ENCODE data around the gene PNKD.
"Not testable (repeated sequence)": the region's sequence is repeated elsewhere in the genome, so short reads cannot be mapped to it uniquely, and the experiment has no call there.

Gene PNKD

DNA sequence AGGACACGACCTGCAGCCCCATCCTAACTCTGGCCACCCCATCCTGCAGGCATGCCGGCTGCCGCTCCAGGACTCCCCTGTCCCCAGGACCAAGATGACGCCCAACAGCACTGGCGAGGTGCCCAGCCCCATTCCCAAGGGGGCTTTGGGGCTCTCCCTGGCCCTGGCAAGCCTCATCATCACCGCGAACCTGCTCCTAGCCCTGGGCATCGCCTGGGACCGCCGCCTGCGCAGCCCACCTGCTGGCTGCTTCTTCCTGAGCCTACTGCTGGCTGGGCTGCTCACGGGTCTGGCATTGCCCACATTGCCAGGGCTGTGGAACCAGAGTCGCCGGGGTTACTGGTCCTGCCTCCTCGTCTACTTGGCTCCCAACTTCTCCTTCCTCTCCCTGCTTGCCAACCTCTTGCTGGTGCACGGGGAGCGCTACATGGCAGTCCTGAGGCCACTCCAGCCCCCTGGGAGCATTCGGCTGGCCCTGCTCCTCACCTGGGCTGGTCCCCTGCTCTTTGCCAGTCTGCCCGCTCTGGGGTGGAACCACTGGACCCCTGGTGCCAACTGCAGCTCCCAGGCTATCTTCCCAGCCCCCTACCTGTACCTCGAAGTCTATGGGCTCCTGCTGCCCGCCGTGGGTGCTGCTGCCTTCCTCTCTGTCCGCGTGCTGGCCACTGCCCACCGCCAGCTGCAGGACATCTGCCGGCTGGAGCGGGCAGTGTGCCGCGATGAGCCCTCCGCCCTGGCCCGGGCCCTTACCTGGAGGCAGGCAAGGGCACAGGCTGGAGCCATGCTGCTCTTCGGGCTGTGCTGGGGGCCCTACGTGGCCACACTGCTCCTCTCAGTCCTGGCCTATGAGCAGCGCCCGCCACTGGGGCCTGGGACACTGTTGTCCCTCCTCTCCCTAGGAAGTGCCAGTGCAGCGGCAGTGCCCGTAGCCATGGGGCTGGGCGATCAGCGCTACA, 7.4 kb upstream of the PNKD start:
- Mint-ChIP-seq H3K27me3 (no peaks in the 10 kb centered on the region), H3K9me3 (no peaks in the 10 kb centered on the region), H3K36me3 (ENCODE audit: low read depth) (peaks cover 20% of the 10 kb centered on the region), H3K4me1 (ENCODE audit: low read depth) (peaks cover 37% of the 10 kb centered on the region), H3K4me3 (no peak overlapping the region), H3K27ac (no peak overlapping the region)

DNA sequence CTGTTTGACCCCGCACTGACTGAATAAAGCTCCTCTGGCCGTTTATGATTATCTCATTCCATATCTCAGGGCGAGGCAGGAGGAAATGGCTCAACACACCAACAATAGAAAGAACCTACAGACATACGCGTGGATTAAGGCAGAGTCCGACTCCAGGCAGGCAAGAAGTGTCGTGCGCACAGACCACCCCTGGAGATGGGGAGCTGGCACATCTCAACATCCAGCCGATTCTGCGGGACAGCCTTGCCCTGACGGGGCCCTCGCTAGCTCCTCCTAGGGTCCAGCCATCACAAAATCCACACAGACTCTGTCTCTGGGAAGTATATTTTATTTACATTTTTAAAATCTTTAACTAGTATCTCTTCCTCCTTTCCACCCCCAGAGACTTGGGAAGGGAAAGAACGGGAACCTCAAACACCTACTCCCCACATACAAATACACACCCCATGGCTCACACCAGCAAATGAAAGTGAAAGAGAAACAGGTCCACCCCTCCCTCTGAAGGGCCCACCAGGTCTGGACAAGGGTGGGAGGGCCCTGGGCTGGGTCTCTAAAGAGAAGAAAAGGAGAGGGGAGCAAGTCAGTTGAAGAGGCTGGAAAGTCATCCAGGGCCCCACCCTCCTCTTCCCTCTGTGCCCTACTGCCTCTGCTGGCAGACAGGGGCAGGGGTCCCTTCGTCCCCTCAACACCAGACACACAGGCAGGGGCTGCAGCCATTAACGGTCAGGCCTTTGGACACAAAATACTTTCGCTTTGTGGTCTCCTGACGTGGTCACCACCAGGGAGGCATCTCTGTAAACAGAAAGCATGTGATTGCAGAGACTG, 6.3 kb upstream of the PNKD start:
- Mint-ChIP-seq H3K4me1 (ENCODE audit: low read depth) (peaks cover 35% of the 10 kb centered on the region), H3K36me3 (ENCODE audit: low read depth) (peaks cover 22% of the 10 kb centered on the region), H3K27ac (peak overlapping the region; percentile 70), H3K27me3 (no peaks in the 10 kb centered on the region), H3K4me3 (no peak overlapping the region), H3K9me3 (no peaks in the 10 kb centered on the region)

DNA sequence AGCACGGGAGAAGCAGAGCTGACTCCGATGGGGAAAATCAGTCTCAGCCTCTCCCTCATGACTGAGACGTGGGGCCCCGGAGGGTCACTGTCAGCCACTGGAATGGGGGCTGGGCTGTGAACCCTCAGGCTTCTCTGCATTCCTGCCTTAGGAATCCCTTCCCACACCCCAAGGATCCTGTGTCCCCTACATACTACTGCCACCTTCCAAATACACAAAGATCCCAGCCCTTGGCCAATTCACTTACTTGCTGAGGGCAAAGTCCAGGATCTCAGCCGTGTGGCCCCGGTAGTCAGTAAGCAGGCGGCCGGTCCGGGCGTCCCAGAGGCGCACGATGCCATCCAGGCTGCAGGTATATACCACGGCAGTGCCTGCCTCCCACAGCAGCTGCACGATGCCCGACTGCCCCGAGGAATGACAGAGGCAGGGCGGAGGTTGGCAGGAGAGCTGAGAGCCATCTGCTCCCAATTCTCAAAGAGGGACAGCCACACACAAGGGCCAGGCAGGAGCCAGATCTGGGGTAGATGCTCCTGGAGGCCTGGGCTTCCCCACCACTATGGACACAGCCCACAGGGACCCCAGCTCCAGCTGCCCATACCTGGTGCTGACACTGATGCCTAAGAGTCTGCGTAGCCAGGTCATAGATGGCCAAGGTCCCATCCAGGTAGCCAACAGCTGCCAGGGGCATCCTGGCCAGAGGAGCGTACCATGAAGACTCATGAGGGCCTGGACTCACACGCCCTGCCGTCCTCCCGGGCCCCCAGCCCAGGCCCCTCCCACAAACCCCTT, 5.4 kb upstream of the PNKD start:
- Mint-ChIP-seq H3K9me3 (no peaks in the 10 kb centered on the region), H3K36me3 (ENCODE audit: low read depth) (peaks cover 30% of the 10 kb centered on the region), H3K27me3 (no peaks in the 10 kb centered on the region), H3K4me1 (ENCODE audit: low read depth) (peaks cover 31% of the 10 kb centered on the region), H3K27ac (no peak overlapping the region), H3K4me3 (no peak overlapping the region)

DNA sequence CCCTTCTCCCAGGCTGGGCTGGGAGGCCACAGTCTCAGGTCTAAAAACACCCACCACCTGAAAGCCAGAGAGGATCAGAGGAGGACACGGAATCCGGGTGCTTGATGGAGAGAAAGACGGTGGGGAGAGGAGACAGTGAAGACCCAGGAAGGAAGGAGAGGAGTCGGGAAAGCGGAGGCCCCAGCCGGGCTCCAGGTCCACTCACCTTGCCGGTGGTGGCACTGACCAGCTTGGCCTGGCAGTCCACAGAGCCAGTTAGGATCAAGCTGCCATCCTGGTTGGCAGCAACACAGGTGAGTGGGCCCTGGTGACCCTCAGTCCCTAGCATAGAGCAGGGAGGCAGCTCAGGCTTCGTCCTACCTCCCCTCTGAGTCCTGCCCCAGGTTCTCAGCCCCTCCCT, 4.7 kb upstream of the PNKD start:
- H3K27ac Mint-ChIP-seq: no peak overlapping the region
- no peaks in the 10 kb centered on the region for H3K27me3 Mint-ChIP-seq
- H3K4me1 Mint-ChIP-seq (ENCODE audit: low read depth): peaks cover 31% of the 10 kb centered on the region
- H3K9me3 Mint-ChIP-seq: no peaks in the 10 kb centered on the region
- H3K36me3 Mint-ChIP-seq (ENCODE audit: low read depth): peaks cover 31% of the 10 kb centered on the region
- no peak overlapping the region for H3K4me3 Mint-ChIP-seq

DNA sequence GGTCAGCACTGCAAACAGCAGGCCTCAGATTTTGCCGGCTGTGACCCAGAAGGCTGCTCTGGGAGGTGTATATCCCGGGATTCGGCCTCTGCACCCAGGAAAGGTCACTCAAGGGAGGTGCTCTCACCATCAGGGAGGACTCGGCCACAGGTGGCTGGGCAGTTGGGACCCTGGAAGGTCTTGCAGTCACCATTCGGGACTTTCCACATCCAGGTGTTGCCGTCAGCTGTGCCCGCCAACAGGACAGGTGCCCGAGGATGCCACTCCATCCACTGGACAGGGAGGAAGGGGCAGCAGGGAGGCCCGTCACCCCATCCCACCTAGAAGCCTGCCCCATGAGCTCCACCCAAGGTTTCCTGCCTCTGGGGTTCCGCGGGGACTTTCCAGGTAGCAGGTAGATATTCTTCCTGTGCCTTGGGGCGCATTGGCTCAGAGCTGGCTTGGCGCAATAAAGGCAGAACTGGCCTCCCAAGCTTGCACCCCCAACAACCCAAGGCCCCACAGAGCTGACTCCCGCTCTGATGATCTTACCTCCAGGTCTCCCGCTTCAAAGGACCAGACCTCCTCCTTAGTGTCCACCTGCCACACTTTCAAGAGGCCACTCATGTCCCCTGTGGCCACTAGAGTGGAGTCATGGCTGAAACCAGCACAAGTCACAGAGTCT, 3.9 kb upstream of the PNKD start:
- H3K36me3 Mint-ChIP-seq (ENCODE audit: low read depth): peaks cover 31% of the 10 kb centered on the region
- no peak overlapping the region for H3K4me3 Mint-ChIP-seq
- no peaks in the 10 kb centered on the region for H3K9me3 Mint-ChIP-seq
- no peak overlapping the region for H3K27ac Mint-ChIP-seq
- peaks cover 36% of the 10 kb centered on the region for H3K4me1 Mint-ChIP-seq (ENCODE audit: low read depth)
- H3K27me3 Mint-ChIP-seq: no peaks in the 10 kb centered on the region

DNA sequence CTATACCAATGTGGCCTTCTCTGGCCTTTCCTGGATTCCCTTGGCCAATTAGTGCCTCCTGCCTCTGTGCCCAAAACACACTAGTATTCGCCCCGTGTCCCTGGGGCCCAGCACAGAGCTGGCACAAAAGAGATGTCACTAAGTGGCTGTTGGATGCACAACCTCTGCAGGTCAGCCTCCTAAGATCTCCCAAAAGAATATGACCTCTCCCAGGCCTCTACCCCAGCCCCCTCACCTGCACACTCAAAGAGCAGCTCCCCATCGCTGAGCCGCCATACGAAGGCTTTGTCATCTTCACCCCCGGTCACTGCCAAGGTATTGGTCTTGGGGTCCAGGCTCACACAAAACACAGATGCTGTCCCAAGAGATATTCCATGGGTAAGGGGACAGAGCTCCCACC, 3.1 kb upstream of the PNKD start:
- no peak overlapping the region for H3K4me3 Mint-ChIP-seq
- peaks cover 31% of the 10 kb centered on the region for H3K36me3 Mint-ChIP-seq (ENCODE audit: low read depth)
- peaks cover 43% of the 10 kb centered on the region for H3K4me1 Mint-ChIP-seq (ENCODE audit: low read depth)
- no peaks in the 10 kb centered on the region for H3K9me3 Mint-ChIP-seq
- no peaks in the 10 kb centered on the region for H3K27me3 Mint-ChIP-seq
- no peak overlapping the region for H3K27ac Mint-ChIP-seq

DNA sequence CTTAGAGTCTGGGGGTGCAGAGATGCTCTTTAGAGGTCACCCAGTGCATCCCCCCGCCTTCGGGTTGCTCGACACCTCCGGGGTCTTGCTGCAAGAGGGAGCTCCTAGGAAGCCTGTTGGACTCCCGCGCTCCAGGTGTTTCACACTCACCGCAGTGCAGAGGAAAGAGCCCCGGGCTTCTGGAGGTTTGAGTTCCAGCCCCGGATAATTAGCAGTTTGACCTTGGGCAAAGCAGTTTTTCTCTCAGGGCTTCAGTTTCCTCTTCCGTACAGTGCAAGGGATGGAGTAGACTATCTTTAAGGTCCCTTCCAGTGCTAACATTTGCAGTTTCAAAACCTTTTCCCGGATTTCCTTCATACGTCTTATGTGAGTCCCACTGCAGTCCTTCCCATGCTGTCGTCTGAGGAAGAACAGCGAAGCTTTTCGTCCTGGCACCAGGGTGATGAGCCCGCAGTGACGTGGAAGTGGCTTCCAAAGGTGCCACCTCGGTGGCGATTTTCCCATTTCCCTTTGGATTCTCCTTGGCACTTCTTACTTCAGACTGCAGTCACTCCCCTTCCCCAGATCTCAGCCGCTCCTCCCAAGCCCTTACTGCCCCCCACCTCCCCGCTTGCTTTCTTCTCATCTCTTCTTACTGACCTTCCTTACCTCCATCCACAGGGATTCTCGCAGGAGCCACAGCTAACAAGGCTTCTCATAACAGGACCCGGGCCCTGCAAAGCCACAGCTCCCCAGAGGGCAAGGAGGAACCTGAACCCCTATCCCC, 585 bp downstream of the PNKD start:
- Mint-ChIP-seq H3K36me3 (ENCODE audit: low read depth) (peaks cover 39% of the 10 kb centered on the region), H3K9me3 (no peaks in the 10 kb centered on the region), H3K4me3 (peak overlapping the region; percentile 95), H3K27ac (peak overlapping the region; percentile 94), H3K4me1 (ENCODE audit: low read depth) (peaks cover 50% of the 10 kb centered on the region), H3K27me3 (no peaks in the 10 kb centered on the region)

DNA sequence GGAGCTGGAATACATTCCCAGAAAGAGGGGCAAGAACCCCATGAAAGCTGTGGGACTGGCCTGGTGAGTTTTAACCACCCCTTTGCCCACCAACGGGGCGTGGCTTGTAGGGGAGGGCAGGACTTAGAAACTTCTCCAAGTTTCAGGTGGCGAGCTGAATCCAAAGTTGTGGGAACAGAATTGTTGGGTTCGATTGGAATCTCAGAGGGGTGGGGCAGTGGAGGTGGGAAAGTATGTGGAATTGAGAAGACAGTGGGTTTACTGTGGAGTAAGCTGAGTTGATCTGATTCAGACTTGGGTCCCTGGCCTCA, 1.1 kb downstream of the PNKD start:
- Mint-ChIP-seq H3K27me3 (no peaks in the 10 kb centered on the region), H3K4me3 (peak overlapping the region; percentile 95), H3K36me3 (ENCODE audit: low read depth) (peaks cover 37% of the 10 kb centered on the region), H3K4me1 (ENCODE audit: low read depth) (peaks cover 50% of the 10 kb centered on the region), H3K27ac (peak overlapping the region; percentile 94), H3K9me3 (no peaks in the 10 kb centered on the region)

DNA sequence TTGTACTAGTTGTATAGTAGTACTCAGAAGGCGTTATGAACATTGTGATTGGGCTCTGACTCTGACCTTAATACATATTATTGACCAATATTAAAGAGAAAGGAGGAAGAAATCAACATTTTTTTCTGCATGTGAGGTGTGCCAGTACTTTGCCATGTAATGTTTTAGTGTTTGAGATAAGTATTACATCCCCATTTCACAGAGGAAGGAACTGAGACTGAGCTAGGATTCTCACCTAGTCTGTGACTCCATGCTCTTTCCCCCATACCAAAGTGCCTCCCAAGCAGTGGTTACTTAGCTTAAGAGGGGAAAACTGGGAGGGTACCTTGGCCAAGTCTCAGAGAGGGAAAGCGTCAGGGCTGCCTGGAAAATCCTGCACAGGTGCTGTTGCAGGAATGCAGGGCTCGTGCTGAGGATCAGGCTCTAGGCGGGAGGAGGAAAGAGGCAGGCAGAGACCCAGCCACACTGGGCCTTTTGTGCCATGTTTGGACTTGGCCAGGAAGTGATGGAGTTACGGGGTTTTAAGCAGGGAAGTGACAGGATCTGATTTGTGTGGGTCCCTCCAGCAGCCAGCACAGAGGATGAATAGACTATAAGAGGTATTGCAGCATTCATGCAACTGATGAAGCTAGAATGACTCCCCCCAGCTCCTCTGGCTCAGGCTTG, 1.7 kb downstream of the PNKD start:
- H3K36me3 Mint-ChIP-seq (ENCODE audit: low read depth): peaks cover 38% of the 10 kb centered on the region
- no peaks in the 10 kb centered on the region for H3K9me3 Mint-ChIP-seq
- peaks cover 46% of the 10 kb centered on the region for H3K4me1 Mint-ChIP-seq (ENCODE audit: low read depth)

DNA sequence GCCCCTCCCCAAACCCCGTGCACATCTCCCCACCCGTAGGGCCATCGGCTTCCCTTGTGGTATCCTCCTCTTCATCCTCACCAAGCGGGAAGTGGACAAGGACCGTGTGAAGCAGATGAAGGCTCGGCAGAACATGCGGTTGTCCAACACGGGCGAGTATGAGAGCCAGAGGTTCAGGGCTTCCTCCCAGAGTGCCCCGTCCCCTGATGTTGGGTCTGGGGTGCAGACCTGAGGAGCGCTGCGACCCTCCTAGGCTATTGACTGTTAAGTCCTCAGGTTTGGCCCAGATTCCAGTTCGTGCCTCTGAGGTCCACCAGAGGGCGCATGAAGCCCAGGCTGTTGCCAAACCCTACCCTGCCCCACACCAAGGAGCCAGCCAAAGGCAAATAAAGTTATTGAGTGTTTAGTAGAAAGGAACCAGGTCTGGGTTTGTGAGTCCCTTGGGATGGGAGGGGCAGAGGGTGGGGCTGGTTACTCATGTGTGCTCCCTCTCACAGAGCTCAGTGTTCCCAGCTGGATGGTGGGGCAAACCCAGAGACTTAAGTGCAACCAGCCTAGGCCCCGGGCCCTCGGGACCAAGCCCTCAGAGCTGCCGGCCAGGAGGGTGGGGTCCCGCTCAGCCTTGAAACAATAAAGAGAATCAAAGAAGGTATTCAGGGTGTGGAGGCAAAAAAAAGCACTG, 2.4 kb downstream of the PNKD start:
- Mint-ChIP-seq H3K27ac (peak overlapping the region; percentile 94), H3K36me3 (ENCODE audit: low read depth) (peaks cover 38% of the 10 kb centered on the region), H3K9me3 (no peaks in the 10 kb centered on the region), H3K27me3 (no peaks in the 10 kb centered on the region), H3K4me1 (ENCODE audit: low read depth) (peaks cover 39% of the 10 kb centered on the region), H3K4me3 (no peak overlapping the region)

More for the DNA sequence above, 1.7 kb downstream of the PNKD start:
- Mint-ChIP-seq H3K4me3 (peak overlapping the region; percentile 95), H3K27ac (peak overlapping the region; percentile 94), H3K27me3 (no peaks in the 10 kb centered on the region)

DNA sequence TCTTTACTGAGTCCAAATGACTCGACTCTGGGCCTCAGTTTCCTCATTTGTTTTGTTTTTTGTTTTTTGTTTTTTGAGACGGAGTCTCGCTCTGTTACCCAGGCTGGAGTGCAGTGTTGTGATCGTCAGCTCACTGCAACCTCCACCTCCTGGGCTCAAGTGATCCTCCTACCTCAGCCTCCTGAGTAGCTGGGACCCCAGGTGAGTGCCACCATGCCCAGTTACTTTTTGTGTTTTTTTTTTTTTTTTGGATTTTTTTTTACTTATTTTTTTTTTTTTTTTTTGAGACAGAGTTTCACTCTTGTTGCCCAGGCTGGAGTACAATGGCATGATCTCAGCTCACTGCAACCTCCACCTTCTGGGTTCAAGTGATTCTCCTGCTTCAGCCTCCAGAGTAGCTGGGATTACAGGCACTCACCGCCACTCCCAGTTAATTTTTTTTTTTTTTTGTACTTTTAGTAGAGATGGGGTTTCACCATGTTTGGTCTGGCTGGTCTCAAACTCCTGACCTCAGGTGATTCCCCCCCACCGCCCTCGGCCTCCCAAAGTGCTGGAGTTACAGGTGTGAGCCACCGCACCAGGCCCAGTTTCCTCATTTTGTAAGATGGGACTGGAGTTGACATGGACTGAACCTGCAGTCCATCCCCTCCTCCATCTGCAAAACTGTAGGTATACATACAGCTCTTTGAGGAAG, 3.0 kb downstream of the PNKD start:
- Mint-ChIP-seq H3K36me3 (ENCODE audit: low read depth) (peaks cover 37% of the 10 kb centered on the region), H3K27ac (peak overlapping the region; percentile 31), H3K4me1 (ENCODE audit: low read depth) (peaks cover 38% of the 10 kb centered on the region)
- not testable (repeated sequence) for H3K9me3 Mint-ChIP-seq, H3K4me3 Mint-ChIP-seq, H3K27me3 Mint-ChIP-seq

DNA sequence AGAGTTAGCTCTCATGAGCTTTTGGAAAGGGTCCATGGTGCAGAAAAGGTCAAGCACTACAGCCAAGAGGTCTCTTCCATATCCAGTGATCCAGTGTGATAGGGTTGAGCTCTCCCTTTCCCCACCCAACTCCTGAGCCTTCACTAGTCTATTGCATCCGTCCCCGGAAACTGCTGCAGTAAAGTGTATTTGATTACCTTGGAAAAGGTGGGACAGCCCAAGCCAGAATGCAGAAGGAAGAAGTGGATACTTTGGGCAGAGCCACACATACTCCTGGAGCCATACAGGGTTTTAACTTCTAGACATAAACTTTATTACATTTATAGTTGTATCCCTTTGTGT, 3.6 kb downstream of the PNKD start:
- no peaks in the 10 kb centered on the region for H3K9me3 Mint-ChIP-seq
- no peak overlapping the region for H3K4me3 Mint-ChIP-seq
- H3K27me3 Mint-ChIP-seq: no peaks in the 10 kb centered on the region
- H3K36me3 Mint-ChIP-seq (ENCODE audit: low read depth): peaks cover 37% of the 10 kb centered on the region
- peak overlapping the region; percentile 31 for H3K27ac Mint-ChIP-seq
- H3K4me1 Mint-ChIP-seq (ENCODE audit: low read depth): peaks cover 36% of the 10 kb centered on the region

DNA sequence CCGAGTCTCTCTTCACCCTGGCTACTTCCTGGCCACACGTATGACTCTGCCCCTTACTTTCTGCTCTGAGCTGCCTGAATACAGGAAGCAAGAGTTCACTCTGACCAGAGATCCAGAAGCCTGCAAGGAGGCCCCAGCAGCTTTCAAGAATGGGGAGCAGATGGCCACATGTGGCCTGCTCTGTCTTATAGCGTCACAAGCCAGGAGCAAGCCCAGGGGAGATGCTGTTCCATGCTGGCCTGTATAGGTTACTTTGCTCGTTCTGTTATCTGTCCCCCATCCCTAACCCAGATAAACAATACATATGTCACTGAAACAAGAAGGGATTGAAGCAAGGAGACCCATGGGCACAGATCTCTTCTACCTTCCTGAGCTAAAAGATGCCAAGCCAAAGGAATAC, 4.3 kb downstream of the PNKD start:
- H3K4me3 Mint-ChIP-seq: no peak overlapping the region
- no peaks in the 10 kb centered on the region for H3K9me3 Mint-ChIP-seq
- no peak overlapping the region for H3K27ac Mint-ChIP-seq
- peaks cover 33% of the 10 kb centered on the region for H3K36me3 Mint-ChIP-seq (ENCODE audit: low read depth)
- peaks cover 29% of the 10 kb centered on the region for H3K4me1 Mint-ChIP-seq (ENCODE audit: low read depth)
- H3K27me3 Mint-ChIP-seq: no peaks in the 10 kb centered on the region

Measured in stimulated activated naive CD8-positive, alpha-beta T cell treated with anti-CD3 and anti-CD28 coated beads, Interleukin-15, Interleukin-2, amounts not matched to agents 100 ng/mL and 50 ng/mL, for 24 hours (primary cell).